ENCODE data around the gene C11orf21.
"Not testable (repeated sequence)": the region's sequence is repeated elsewhere in the genome, so short reads cannot be mapped to it uniquely, and the experiment has no call there.

DNA sequence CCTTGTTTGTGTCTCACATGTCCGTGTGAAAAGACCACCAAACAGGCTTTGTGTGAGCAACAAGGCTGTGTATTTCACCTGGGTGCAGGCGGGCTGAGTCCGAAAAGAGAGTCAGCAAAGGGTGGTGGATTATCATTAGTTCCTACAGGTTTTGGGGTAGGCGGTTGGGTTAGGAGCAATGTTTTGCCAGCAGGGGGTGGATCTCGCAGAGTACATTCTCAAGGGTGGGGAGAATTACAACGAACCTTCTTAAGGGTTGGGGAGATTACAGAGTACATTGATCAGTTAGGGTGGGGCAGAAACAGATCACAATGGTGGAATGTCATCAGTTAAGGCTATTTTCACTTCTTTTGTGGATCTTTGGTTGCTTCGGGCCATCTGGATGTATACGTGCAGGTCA is 37.0 kb upstream of the C11orf21 start:
- not testable (repeated sequence) for TF ChIP-seq CTCF (IDR thresholded peaks at IDR 0.05; ENCODE audit: poor library complexity); EZH2phosphoT487 (IDR thresholded peaks at IDR 0.05; ENCODE audit: low read depth, severe bottlenecking, unreplicated experiment)

All from hepatocyte (in vitro differentiated cells).